ENCODE data around the gene KLHL22. TPM values are rescaled to one million over a fixed set of nuclear protein-coding genes. Genes with fewer than 3 reads are reported as not detected.

KLHL22 gene
- total RNA-seq, 1 donor from 2014 or later = 16.1 TPM

DNA sequence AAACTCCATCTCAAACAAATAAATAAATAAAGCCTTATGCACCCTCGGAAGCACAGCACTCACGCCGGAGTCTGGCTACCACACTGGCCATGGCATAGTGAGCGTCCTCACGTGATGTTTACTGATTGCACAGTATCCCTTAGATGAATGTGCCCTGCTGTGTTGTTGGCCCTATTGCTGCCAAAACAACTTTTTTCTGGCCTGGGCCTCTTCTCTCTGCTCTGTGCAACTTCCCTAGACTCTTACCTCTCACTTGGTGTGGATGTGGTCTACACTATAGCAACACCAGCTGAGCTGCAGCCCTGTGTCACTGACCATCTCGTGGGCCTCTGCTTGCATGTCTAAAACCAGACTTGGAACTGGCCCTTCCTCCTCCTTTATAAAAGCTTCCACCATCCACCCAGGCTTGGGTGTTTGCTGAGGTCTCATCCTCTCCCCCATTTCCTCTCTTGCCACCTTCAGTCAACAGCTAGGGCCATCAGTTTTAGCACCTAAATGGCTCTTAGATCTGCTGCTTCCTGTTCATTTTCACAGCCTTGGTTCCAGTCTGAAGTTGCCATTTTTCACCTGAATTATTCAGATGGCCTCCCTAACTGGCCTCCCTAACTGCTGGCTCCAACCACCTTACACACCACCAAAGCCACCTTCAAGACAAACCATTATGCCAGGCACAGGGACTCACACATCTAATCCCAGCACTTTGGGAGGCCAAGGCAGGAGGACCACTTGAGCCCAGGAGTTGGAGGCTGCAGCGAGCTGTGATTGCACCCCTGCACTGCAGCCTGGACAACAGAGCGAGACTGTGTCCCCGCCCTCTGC is 92.4 kb downstream of the KLHL22 start:
- Histone ChIP-seq H3K9me3 (replicated peaks) (no peaks in the 10 kb centered on the region), H3K27me3 (ENCODE audit: low read depth) (no peaks in the 10 kb centered on the region), H3K36me3 (peaks cover 38% of the 10 kb centered on the region), H3K27ac (replicated peaks) (no peak overlapping the region), H3K4me1 (no peaks in the 10 kb centered on the region), H3K4me3 (no peak overlapping the region)
- no peak for TF ChIP-seq CTCF (IDR thresholded peaks at IDR 0.05; ENCODE audit: borderline replicate concordance)
- intact Hi-C loops (cut with micrococcal nuclease) = no loop called here
- DNase-seq = no peak

GRCh38 chr22:20401376-20402014 is 94.1 kb downstream of the KLHL22 start:
- TF ChIP-seq CTCF (IDR thresholded peaks at IDR 0.05; ENCODE audit: borderline replicate concordance) = no peak
- Histone ChIP-seq H3K4me3 (no peak overlapping the region), H3K27me3 (ENCODE audit: low read depth) (no peaks in the 10 kb centered on the region), H3K27ac (replicated peaks) (no peak overlapping the region), H3K4me1 (peaks cover 5% of the 10 kb centered on the region), H3K36me3 (peaks cover 25% of the 10 kb centered on the region), H3K9me3 (replicated peaks) (no peaks in the 10 kb centered on the region)
- intact Hi-C loops (cut with micrococcal nuclease) = no loop called here
- no peak for DNase-seq

- Histone ChIP-seq H3K9me3 (replicated peaks) (no peaks in the 10 kb centered on the region), H3K36me3 (peaks cover 18% of the 10 kb centered on the region), H3K27me3 (ENCODE audit: low read depth) (no peaks in the 10 kb centered on the region), H3K4me1 (peaks cover 10% of the 10 kb centered on the region), H3K27ac (replicated peaks) (no peak overlapping the region), H3K4me3 (no peak overlapping the region)
- TF ChIP-seq CTCF (IDR thresholded peaks at IDR 0.05; ENCODE audit: borderline replicate concordance) = no peak
- no peak for DNase-seq
- intact Hi-C loops (cut with micrococcal nuclease) = no loop called here
These were observed 94.8 kb downstream of the KLHL22 start for GRCh38 chr22:20400606-20401375.

DNA sequence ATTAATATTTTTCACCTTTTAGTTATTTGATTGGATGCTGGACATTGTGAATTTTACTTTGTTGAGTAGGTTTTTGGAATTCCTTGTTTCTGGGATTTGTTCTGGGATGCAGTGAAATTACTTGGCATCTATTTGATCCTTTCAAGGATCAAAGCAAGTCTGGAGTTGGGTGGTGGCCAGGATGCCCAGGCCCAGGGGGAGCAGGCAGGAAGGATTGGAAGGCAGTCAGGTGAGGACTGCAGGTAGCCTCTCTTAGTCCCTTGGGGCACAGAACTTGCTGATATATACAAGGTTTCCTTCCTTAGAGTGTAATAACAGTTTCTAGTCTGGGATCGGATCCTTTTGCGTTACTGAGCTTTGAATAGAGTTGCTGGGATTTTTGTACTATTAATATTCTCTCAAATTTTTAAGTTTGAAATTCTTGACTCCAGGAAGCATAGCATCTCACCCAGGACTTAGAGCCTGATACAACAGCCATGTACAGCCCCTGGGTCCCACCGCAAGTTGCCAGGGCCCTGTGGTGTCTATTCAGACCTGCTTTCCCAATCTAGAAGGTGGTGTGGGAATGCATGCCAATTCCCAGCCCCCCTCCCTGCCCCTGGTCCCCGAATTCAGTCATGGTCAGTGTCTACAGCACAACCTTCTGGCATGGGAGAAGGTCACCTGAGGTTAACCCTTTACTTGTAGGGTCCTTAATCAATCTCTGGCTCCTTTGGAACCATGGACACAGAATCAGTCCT is 95.6 kb downstream of the KLHL22 start:
- intact Hi-C loops (cut with micrococcal nuclease) = no loop called here
- TF ChIP-seq CTCF (IDR thresholded peaks at IDR 0.05; ENCODE audit: borderline replicate concordance) = no peak
- H3K36me3 ChIP-seq = peaks cover 10% of the 10 kb centered on the region
- peaks cover 18% of the 10 kb centered on the region for H3K4me1 ChIP-seq
- no peak overlapping the region for H3K4me3 ChIP-seq
- DNase-seq = no peak
- no peak overlapping the region for H3K27ac ChIP-seq (replicated peaks)
- no peaks in the 10 kb centered on the region for H3K27me3 ChIP-seq (ENCODE audit: low read depth)
- no peaks in the 10 kb centered on the region for H3K9me3 ChIP-seq (replicated peaks)

DNA sequence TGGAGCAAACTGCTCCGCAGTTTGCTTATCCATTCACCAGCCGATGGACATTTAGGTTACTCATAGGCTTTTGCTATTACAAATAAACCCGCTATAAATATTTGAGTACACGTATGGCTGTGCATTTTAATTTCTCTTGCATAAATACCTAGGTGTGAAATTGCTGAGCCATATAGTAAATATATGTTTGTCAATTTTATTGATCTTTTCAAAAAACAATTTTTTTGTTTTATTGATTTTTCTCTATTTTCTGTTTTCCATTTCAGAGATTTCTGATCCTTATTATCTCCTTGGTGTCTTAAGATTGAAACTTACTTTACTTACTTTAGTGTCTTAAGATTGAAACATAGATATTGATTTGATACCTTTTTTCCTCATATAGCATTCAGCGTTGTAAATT is 97.2 kb downstream of the KLHL22 start:
- no peak overlapping the region for H3K27ac ChIP-seq (replicated peaks)
- intact Hi-C loops (cut with micrococcal nuclease) = no loop called here

More for the DNA sequence above, 97.2 kb downstream of the KLHL22 start:
- H3K4me3 ChIP-seq = no peak overlapping the region
- no peaks in the 10 kb centered on the region for H3K27me3 ChIP-seq (ENCODE audit: low read depth)
- TF ChIP-seq CTCF (IDR thresholded peaks at IDR 0.05; ENCODE audit: borderline replicate concordance) = no peak
- no peaks in the 10 kb centered on the region for H3K9me3 ChIP-seq (replicated peaks)
- no peak for DNase-seq
- H3K4me1 ChIP-seq = peaks cover 32% of the 10 kb centered on the region
- peaks cover 7% of the 10 kb centered on the region for H3K36me3 ChIP-seq

Data from left ventricle myocardium inferior (tissue), 1 donor.